ENCODE measurements around the gene MED10. TPM values are rescaled to one million over a fixed set of nuclear protein-coding genes. Genes with fewer than 3 reads are reported as not detected.
"Not testable (repeated sequence)": the region's sequence is repeated elsewhere in the genome, so short reads cannot be mapped to it uniquely, and the experiment has no call there.

Gene MED10
- total RNA-seq, 4 donors from 2014 or later, result 20.3 to 41.4 (median 27.9) TPM

- WGBS, 2 donors, result 85 to 91% methylated on average over 6 of the region's 7 CpGs
- no peak for DNase-seq (ENCODE audit: low spot score in 2 of 2)
- no peak for TF ChIP-seq EP300 (IDR thresholded peaks at IDR 0.05)
- no peak for TF ChIP-seq POLR2A (IDR thresholded peaks at IDR 0.05)
- TF ChIP-seq, protein P1, sequence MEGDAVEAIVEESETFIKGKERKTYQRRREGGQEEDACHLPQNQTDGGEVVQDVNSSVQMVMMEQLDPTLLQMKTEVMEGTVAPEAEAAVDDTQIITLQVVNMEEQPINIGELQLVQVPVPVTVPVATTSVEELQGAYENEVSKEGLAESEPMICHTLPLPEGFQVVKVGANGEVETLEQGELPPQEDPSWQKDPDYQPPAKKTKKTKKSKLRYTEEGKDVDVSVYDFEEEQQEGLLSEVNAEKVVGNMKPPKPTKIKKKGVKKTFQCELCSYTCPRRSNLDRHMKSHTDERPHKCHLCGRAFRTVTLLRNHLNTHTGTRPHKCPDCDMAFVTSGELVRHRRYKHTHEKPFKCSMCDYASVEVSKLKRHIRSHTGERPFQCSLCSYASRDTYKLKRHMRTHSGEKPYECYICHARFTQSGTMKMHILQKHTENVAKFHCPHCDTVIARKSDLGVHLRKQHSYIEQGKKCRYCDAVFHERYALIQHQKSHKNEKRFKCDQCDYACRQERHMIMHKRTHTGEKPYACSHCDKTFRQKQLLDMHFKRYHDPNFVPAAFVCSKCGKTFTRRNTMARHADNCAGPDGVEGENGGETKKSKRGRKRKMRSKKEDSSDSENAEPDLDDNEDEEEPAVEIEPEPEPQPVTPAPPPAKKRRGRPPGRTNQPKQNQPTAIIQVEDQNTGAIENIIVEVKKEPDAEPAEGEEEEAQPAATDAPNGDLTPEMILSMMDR (IDR thresholded peaks at IDR 0.05), result no peak
- H3K27me3 ChIP-seq, result no peaks in the 10 kb centered on the region
- peaks cover 0 to 84% (median 0%) of the 10 kb centered on the region in 3 donors for H3K36me3 ChIP-seq
- no peaks in the 10 kb centered on the region for H3K4me1 ChIP-seq
- no peaks in the 10 kb centered on the region for H3K9me3 ChIP-seq
- H3K4me3 ChIP-seq, result no peak overlapping the region
- H3K27ac ChIP-seq, result no peak overlapping the region
Observed at GRCh38 chr5:6362846-6363245, 15.5 kb downstream of the MED10 start.

GRCh38 chr5:6361101-6361500 lies 17.2 kb downstream of the MED10 start:
- Histone ChIP-seq H3K4me3 (no peak overlapping the region), H3K36me3 (peaks cover 0 to 81% (median 0%) of the 10 kb centered on the region in 3 donors), H3K27ac (no peak overlapping the region), H3K9me3 (no peaks in the 10 kb centered on the region), H3K4me1 (no peaks in the 10 kb centered on the region), H3K27me3 (no peaks in the 10 kb centered on the region)
- DNase-seq (ENCODE audit: low spot score in 2 of 2), result no peak
- TF ChIP-seq, protein P1 (IDR thresholded peaks at IDR 0.05), result no peak
- TF ChIP-seq POLR2A (IDR thresholded peaks at IDR 0.05), result no peak
- TF ChIP-seq EP300 (IDR thresholded peaks at IDR 0.05), result no peak
- WGBS, 2 donors, result 85 to 88% methylated on average over 8 of the region's 8 CpGs

- no peak overlapping the region for H3K27ac ChIP-seq
- no peaks in the 10 kb centered on the region for H3K9me3 ChIP-seq
- H3K4me3 ChIP-seq, result no peak overlapping the region
- peaks cover 0 to 79% (median 0%) of the 10 kb centered on the region in 3 donors for H3K36me3 ChIP-seq
- no peaks in the 10 kb centered on the region for H3K4me1 ChIP-seq
- H3K27me3 ChIP-seq, result no peaks in the 10 kb centered on the region
- TF ChIP-seq EP300 (IDR thresholded peaks at IDR 0.05) (no peak), POLR2A (IDR thresholded peaks at IDR 0.05) (no peak)
- TF ChIP-seq, protein P1 (IDR thresholded peaks at IDR 0.05), result no peak
- WGBS, 2 donors, result 84 to 86% methylated on average over 14 to 18 of the region's 18 CpGs
- no peak for DNase-seq (ENCODE audit: low spot score in 2 of 2)
Observed at GRCh38 chr5:6360323-6361072, 17.8 kb downstream of the MED10 start.

DNA sequence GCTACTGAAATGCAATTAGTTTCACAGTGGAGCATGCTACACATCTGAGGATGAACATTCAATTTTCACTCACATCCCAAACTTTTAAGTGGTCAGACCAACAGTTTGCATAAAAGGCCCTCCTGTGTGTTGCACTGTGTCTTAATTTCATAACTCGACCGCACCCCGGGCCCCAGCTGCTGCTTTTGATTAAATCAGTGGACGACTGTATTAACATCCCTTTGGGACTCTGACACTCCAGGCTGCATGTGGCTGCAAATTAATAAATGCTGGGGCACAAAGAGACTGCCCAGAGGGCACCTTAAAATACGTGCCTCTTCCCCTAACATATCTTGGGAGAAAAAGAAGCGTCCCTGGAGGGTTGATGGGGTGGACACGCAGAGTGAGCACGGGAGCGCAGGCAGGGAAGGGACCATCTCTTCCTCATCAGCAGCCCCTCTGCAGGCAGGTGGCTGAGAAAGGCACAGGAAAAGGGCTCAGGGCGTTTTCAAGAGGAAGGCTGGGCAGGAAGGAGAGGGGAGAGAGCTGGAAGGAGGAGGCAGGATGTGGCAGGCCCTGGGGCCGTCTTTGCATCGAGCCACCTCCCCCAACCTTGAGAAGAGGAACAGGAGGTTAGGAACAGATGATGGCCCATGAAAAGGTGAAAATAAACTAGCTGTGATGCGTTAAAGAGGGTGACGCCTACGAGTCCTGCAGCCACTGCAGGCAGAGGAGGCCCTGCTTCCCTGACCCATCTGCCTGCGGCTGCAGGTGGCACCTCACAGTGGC lies 18.6 kb downstream of the MED10 start:
- no peaks in the 10 kb centered on the region for H3K9me3 ChIP-seq
- no peak for DNase-seq (ENCODE audit: low spot score in 2 of 2)
- no peak overlapping the region for H3K4me3 ChIP-seq
- H3K27me3 ChIP-seq, result no peaks in the 10 kb centered on the region
- TF ChIP-seq POLR2A (IDR thresholded peaks at IDR 0.05), result no peak
- no peak for TF ChIP-seq EP300 (IDR thresholded peaks at IDR 0.05)
- TF ChIP-seq, protein P1 (IDR thresholded peaks at IDR 0.05), result no peak
- H3K27ac ChIP-seq, result no peak overlapping the region
- peaks cover 0 to 71% (median 0%) of the 10 kb centered on the region in 3 donors for H3K36me3 ChIP-seq
- H3K4me1 ChIP-seq, result no peaks in the 10 kb centered on the region
- WGBS, 2 donors, result 52 to 56% methylated on average over 16 of the region's 16 CpGs

GRCh38 chr5:6358434-6358820 lies 19.9 kb downstream of the MED10 start:
- TF ChIP-seq EP300 (IDR thresholded peaks at IDR 0.05), result no peak
- TF ChIP-seq, protein P1 (IDR thresholded peaks at IDR 0.05), result no peak
- TF ChIP-seq POLR2A (IDR thresholded peaks at IDR 0.05), result no peak
- no peaks in the 10 kb centered on the region for H3K9me3 ChIP-seq
- H3K27ac ChIP-seq, result no peak overlapping the region
- 87 to 97% methylated on average over 6 of the region's 6 CpGs for WGBS, 2 donors
- H3K27me3 ChIP-seq, result no peaks in the 10 kb centered on the region
- H3K4me3 ChIP-seq, result no peak overlapping the region
- DNase-seq (ENCODE audit: low spot score in 2 of 2), result no peak
- H3K36me3 ChIP-seq, result peaks cover 0 to 70% (median 0%) of the 10 kb centered on the region in 3 donors
- no peaks in the 10 kb centered on the region for H3K4me1 ChIP-seq

DNA sequence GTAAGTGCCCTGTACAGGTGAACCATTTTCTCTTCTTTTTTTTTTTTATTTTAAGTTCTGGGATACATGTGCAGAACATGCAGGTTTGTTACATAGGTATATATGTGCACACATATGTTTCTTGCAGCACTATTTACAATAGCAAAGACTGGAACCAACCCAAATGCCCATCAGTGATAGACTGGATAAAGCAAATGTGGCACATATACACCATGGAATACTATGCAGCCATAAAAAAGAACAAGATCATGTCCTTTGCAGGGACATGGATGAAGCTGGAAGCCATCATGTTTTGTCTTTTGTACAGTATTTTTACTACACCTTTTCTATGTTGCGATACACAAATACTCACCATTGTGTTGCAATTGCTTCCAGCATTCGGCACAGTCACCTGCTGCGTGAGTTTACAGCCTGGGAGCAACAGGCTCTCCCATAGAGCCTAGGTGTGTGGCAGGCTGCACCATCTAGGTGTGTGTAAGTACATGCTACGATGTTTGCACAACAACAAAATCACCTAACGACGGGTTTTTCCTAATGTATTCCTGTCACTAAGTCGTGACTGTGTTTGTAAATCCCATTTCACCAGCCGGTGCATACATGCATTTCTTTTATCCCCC lies 20.4 kb downstream of the MED10 start:
- H3K4me1 ChIP-seq; H3K27ac ChIP-seq; H3K4me3 ChIP-seq; H3K27me3 ChIP-seq; DNase-seq (ENCODE audit: low spot score in 2 of 2); H3K9me3 ChIP-seq: not testable (repeated sequence)
- peaks cover 0 to 65% (median 0%) of the 10 kb centered on the region in 3 donors for H3K36me3 ChIP-seq
- 92 to 96% methylated on average over 8 of the region's 8 CpGs for WGBS, 2 donors
